ENCODE data around the gene SF3B4. TPM values are rescaled to one million over a fixed set of nuclear protein-coding genes. Genes with fewer than 3 reads are reported as not detected.
A peak's percentile ranks its signal among the peaks of the same experiment; 100 is the strongest.

Gene SF3B4
- total RNA-seq: 10 to 100 TPM in 1 of 2 donors, 1 to 10 TPM in 1; 6.3 to 10.1 TPM
- 10 to 100 TPM; 15.0 to 16.6 TPM for polyA plus RNA-seq

GRCh38 chr1:149927563-149928400 is at the start of gene SF3B4:
SF3B4 (minus strand) TSS chr1:149927803; CDS start chr1:149927759, 44 bp downstream.
- Histone ChIP-seq H3K27me3 (ENCODE audit: control insufficient read depth in 4 of 4, insufficient read depth in 4 of 4, low read length in 3 of 4) (no peaks in the 10 kb centered on the region), H3K27ac (ENCODE audit: low read depth in 1 of 2, low read length in 2 of 2) (peak within 1 kb of the TSS; percentile 96 to 99), H3K4me1 (ENCODE audit: control insufficient read depth in 4 of 4, insufficient read depth in 4 of 4, low read length in 3 of 4) (peaks cover 5 to 22% (median 16%) of the 10 kb centered on the region in 4 donors), H3K9ac (ENCODE audit: low read depth in 1 of 2, low read length in 2 of 2) (peak within 1 kb of the TSS; percentile 44 to 98), H3K36me3 (ENCODE audit: control insufficient read depth in 4 of 4, insufficient read depth in 3 of 4, low read depth in 1 of 4, low read length in 3 of 4) (peaks cover 5 to 38% (median 26%) of the 10 kb centered on the region in 4 donors), H3K4me3 (ENCODE audit: low read depth in 1 of 3, low read length in 3 of 3) (peak within 1 kb of the TSS; percentile 93 to 98 (median 96)), H3K9me3 (ENCODE audit: control insufficient read depth in 4 of 4, low read length in 3 of 4) (no peaks in the 10 kb centered on the region)
- peak; percentile 20 to 31 for TF ChIP-seq HNF4A (conservative IDR thresholded peaks at IDR 0.05)
- TF ChIP-seq FOXA1 (IDR thresholded peaks at IDR 0.05): peak; percentile 40
- TF ChIP-seq RAD21 (IDR thresholded peaks at IDR 0.05): peak in 1 of 2 donors; percentile 54
- no peak for TF ChIP-seq HNF4G (IDR thresholded peaks at IDR 0.05)
- TF ChIP-seq YY1 (IDR thresholded peaks at IDR 0.05): peak; percentile 99
- TF ChIP-seq SP1 (IDR thresholded peaks at IDR 0.05): peak; percentile 54
- TF ChIP-seq MAX (IDR thresholded peaks at IDR 0.05): peak; percentile 62
- TF ChIP-seq JUND (IDR thresholded peaks at IDR 0.05): peak in 1 of 2 donors; percentile 44
- TF ChIP-seq GABPA (IDR thresholded peaks at IDR 0.05 in 1 of 2, conservative IDR thresholded peaks at IDR 0.05 in 1 of 2): peak; percentile 87 to 97
- TF ChIP-seq TAF1 (conservative IDR thresholded peaks at IDR 0.05): peak; percentile 89
- TF ChIP-seq CTCF (IDR thresholded peaks at IDR 0.05; ENCODE audit: low read depth, low read length, missing input control): no peak
- peak in 1 of 2 donors; percentile 52 for TF ChIP-seq RXRA (IDR thresholded peaks at IDR 0.05)
- TF ChIP-seq EGR1 (IDR thresholded peaks at IDR 0.05; ENCODE audit: low read depth in 2 of 2): peak; percentile 50 to 68
- peak; percentile 82 for TF ChIP-seq NR2F2 (IDR thresholded peaks at IDR 0.05)
- peak; percentile 17 for TF ChIP-seq ATF3 (IDR thresholded peaks at IDR 0.05)
- TF ChIP-seq FOXA2 (IDR thresholded peaks at IDR 0.05): no peak
- peak; percentile 41 for TF ChIP-seq ZBTB33 (IDR thresholded peaks at IDR 0.05)
- peak; percentile 91 for TF ChIP-seq REST (IDR thresholded peaks at IDR 0.05)
- peak; percentile 95 for DNase-seq (ENCODE audit: low spot score)
- WGBS: under 1% methylated on average over 47 of the region's 47 CpGs

Data from liver (tissue), 9 donors.